NCI-H2196 (cell line): ENCODE data around the gene PNMA8B.
"Not testable (repeated sequence)": the region's sequence is repeated elsewhere in the genome, so short reads cannot be mapped to it uniquely, and the experiment has no call there.

Source experiments
- DNase-seq: peaks from one replicate; lab custom pipeline; 2025; ENCODE audit not compliant: unreplicated experiment; lab: John Stamatoyannopoulos, UW

PNMA8B gene

DNA sequence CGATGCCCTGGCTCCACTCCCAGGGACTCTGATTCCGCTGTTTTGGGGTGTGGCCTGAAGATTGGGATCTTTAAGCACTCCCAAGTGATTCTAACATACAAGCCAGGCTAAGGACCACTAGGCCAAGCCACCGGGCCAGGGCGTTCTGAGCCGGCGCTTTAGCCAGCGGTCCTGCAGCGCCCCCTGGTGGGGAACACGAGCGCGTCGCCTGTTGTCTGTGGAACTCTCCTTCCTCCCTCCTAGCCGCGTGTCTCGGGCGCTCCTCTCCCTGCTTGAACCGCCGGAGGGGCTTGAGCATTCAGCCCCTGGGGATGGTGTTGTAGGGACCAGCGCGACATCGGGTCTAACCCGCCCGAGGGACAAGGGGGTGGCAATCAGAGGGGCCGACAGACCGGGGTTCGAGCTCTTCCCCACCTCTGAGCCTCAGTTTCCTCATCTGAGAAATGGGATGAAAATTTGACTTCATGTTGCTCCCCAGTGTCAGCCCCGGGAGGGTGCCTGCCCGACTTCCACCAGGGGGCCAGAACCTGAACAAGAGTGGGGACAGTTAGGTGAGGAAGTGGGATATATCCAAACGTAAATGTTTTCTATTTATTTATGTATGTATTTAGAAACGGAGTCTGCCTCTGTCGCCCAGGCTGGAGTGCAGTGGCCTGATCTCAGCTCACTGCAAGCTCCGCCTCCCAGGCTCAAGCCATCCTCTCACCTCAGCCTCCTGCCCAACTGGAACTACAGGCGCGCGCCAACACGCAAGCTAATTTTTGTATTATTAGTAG is 18.0 kb upstream of the PNMA8B start:
- DNase-seq, result peak; percentile 84

DNA sequence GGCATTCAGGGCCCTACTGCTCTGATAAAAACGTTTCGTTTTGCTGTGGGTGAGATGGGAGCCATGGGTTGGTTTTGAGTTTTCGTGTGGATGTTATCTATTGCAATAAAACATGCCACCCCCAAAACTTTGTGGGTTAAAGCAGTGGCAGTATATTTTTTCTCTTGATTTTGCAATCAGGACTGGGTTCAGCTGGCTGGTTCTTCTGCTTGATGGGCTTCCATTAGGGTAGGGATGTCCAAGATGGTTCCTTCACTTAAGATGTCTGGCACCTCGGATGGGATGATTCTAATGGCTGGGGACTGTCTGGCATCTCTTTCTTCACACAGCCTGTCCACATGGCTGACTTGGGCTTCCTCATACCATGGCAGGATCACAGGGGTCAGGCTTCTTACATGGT is 15.6 kb upstream of the PNMA8B start:
- DNase-seq, result no peak

DNA sequence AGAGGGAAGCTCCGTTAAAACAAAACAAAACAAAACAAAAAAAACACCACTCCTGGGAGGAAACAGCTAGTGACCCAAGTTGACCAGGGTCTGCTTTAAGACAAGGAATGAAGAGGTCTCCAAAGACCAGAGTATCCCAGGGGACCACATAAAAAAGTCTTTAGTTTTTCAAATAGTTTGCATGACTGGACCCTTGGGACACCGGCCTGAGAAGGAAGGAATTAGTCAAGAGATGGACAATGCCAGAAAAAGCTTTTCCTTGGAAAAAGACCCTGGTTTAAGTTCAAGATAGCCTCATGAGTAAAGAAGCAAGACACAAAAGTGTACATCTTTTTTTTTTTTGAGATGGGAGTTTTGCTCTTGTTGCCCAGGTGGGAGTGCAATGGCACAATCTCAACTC is 12.5 kb upstream of the PNMA8B start:
- no peak for DNase-seq

DNA sequence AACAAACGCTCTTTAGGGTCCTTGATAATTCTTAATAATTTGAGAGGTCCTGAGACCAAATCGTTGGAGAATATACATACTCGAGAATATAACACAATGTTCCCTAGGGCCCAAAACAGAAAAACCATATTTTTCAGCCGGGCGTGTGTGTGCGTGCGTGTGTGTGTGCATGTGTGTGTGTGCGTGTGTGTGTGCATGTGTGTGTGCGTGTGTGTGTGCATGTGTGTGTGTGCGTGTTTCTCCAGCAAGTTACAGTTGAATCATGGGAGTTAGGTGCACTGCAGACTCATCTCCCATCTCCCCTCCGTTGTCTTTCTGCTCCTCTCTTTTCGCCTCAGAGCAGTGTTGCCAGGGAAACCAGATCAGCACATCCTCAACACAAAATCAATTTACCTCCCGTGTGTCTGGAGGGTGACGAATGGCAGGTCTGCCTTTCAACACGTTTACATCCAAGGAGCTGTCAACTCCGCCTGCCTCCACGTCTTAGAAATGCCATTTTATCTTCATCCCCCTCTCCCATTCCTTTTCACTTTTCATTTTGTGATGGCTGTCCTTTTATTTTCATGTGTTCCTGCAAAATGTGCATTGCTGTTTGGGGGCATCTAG is 8.3 kb upstream of the PNMA8B start:
- DNase-seq, result no peak

DNA sequence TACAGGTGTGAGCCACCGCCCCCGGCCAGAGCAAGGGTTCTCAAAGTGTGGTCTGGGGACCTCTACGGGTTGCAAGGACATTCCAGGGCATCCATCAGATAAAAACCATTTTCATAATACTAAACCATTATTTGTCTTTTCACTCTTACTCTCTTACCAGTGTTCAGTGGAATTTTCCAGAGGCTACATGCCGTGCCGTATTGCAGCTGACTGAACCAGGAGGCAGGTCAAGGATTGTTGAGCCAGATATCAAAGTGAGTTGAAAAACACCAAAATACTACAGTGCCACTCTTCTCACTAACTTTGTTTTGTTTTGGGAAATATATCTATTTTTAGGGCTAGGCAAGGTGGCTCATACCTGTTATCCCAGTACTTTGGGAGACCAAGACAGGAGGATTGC is 7.2 kb upstream of the PNMA8B start:
- no peak for DNase-seq

DNA sequence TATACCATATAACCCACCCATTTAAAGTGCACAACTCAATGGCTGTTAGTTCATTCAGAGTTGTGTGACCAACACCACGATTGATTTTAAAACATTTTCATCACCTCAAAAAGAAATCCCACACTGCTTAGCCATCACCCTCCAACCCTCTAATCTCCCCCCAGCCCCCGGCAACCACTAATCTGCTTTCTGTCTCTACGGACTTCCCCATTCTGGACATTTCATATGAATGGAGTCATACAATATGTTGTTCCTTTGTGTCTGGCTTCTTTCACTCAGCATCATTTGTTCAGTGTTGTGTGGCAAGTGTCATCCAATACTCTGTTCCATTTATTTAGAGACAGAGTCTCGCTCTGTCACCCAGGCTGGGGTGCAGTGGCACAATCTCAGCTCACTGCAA is 4.0 kb upstream of the PNMA8B start:
- no peak for DNase-seq

DNA sequence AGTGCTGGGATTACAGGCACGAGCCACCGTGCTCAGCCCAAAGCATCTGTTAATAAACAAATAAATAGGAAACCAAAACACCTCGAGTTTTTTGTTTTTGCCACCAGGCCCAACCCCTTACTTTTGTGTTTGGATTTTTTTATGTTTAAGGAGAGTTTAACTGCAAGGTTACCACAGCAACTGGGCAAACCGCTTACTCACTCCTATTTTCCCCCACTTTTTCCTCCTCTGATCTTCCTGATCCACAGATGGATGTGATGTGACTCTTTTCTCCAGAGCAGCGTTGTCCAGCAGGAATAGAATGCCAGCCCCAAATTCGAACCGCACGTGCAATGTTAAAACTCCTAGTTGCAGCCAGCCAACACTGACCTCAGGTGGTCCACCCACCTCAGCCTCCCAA is 2.1 kb upstream of the PNMA8B start:
- no peak for DNase-seq

DNA sequence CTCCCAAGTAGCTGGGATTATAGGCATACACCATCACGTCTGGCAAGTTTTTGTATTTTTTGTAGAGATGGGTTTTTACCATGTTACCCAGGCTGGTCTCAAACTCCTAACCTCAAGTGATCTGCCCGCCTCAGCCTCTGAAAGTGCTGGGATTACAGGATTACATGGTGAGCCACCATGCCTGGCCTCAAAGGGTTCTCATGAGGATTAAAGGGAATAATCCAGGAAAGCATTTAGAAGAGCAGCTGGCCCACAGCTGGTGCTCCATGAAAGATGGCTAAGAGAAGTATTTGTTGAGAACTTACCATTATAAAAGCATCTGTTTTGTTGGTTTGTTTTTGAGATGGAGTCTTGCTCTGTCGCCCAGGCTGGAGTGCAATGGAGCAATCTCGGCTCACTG is 1.2 kb upstream of the PNMA8B start:
- not testable (repeated sequence) for DNase-seq

DNA sequence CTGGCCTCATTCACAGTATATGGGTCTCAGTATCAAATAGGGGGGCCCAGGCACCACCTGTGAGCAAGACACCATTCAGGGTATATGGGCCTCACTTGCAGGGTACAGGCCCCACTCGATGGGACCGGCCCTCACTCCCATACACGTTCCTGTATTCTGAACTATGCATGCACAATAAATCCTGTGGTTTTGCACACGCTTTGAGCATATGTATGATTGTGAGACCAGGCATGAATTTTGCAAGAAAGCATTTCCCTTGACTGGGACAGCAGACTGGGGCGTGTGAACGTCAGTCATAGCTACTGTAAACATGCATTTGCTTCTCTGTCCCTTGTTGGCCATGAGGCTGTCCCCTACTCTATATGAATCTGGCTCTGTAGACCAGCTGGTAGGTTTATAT is 637 bp upstream of the PNMA8B start:
- no peak for DNase-seq

DNA sequence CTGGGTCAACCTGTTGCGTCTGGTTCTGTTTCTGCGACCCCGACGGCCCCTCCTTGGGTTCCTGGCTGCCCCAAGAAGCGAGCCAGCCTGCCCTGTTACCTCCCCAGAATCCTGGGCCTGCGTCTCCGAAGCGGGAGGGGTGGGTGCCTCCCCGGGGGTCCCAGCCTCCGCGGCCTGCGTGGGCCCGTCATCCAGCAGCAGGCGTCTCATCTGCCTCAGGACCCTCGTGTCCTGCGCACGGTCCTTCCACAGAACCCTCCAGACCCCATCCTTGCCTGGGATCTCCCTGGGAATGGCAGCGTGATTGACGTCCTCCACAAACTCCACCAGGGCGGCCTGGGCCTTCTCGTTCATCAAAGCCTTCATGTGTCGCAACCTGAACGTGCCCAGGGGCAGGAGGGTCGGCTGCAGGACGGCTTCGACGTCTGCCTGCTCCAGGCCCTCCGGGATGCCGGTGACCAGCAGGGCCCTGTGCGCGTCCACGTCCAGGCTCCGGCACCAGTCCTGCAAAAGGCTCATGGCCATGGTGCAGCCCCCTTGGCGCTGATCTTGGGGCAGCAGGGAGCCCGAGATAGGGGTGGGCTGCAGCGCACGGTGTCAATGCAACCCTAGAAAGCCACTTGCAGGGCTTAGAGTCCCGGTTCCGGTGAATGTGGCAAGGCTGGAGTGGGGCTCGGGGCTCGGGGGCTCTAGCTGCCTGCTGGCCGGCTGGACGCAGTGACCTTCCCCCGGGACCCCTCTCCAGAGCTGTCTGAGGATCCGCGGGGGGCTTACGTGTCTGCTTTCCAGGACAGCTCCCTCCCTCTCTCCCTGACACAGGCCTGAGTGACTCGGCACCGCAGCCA is 504 bp downstream of the PNMA8B start:
- DNase-seq, result no peak

DNA sequence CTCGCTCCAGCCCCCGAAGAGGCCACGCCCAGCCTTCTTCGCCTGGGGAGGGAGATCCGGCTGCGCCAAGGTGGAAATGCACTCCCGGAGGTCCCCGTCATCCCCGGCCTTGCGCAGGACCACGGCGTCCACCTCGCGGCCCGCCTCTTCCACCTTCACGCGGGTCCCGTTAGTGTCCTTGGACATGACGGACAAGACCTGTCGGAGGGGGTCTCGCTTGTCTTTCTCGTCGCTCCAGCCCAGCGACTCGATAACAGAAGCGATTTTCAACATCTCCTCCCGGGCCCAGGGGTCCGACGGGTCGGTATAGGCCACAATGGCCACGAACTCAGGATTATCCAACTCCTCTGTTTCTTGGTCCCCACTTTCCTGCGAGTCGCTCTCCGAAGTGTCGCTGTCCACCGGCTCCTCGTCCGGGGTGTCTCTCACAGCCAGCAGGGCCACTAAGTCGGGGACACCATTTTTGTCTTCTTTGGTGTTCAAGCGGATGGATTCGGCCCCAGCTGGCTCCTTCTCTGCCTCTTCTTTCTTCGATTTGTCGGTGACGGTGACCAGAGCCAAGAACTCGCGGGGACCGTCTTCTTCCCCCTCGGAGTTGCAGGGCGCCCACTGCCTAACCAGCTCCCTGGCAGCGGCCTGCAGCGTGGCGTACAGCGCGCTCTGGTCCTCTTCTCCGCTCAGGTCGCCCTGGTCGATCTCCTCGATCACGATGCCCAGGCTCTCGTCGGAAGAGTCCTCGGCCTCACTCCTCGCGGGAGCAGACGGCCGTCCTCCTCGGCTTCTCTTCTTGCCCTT is 1.3 kb downstream of the PNMA8B start:
- DNase-seq, result no peak

DNA sequence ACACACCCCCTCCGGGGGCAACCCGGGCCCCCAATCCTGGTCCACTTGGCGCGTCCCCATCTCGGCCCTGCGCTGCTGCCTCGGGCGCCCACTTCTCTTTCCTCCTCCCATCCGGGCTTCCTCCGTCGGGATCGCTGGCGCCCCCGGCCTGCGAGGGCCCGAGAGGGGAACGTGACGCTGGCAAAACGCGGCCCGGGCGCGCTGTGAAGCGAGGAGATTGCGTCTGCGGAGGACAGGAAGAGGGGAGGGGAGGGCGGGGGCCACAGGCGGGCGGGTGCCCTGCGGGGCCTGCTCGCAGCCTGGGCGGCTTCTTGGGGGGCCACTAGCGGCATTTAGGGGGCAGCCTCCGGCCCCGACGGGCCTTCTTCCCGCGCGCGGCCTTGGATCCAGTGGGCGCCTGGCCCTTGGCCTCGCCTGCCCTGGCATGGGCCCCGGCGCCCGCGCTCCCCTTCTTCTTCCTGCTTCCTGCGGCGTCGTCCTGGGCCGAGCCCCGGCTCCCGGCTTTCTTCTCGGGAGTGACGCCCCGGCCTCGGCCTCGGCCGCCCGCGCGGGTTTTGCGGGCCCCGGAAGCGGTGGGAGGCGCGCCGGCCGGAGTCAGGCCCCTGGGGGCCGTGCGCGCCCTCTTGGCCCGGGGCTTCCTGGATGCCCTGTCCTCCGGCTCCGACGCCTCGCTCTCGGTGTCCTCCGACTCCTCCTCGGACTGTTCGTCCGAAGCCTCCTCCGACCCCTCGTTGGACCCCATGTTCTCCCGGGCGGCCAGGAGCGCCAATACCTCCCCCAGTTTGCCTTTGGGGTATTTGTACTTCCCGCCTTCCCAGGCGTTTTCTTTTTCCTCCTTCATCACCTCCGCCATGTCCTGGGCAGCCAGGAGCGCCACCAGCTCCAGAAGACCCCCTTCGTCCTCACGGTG is 2.2 kb downstream of the PNMA8B start:
- DNase-seq, result no peak

DNA sequence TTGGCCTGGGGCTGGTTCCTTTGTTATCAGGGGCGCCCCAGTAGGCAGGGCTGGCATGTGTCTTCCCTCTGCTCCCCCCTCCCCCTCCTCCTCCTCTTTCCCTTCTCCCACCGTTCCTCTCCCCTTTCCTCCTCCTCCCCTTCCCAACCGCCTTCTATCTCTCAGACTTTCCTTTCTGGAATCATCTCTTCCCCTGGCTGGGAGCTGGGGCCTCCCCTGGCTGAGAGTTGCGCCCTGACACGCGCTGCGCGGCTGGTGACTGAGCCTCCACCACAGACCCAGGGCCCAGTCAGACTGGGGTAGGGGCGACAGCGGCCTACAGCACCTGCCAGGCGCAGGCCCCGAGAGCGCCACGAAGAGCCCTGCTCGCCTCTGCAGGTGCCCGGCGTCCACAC is 2.8 kb downstream of the PNMA8B start:
- no peak for DNase-seq

DNA sequence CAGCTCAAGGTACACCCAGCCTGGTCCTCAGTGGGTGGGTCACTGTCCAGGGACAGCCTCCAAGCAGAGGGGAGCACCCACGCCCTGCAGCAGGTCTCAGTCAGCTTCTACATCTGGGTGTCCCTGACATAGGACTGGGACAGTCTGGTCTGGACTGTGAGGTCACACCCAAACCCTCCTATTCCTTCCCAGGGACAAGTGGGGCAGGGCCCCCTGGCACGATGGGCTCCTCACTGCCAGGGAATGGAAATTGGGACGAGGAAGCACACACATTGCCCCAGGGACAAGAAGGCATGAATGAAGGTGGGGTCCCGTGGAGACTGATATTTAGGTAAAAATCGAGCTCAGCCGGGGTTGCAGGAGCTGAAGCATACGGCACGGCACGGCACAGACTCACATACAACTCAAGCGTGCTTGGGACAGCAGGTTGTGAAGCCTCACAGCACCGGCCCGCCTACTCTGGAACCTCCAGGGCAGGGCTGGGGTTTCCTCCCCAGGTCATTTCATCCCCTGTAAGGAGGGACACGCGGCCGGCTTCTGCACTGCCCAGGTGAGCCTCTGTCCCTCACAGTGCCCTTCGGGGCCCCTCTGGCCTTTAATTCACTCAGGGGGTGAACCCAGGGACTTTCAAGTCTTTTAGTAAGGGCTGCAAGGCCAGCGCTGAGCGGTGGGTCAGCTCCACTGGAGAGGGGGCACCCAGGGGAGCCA is 3.5 kb downstream of the PNMA8B start:
- DNase-seq, result no peak

DNA sequence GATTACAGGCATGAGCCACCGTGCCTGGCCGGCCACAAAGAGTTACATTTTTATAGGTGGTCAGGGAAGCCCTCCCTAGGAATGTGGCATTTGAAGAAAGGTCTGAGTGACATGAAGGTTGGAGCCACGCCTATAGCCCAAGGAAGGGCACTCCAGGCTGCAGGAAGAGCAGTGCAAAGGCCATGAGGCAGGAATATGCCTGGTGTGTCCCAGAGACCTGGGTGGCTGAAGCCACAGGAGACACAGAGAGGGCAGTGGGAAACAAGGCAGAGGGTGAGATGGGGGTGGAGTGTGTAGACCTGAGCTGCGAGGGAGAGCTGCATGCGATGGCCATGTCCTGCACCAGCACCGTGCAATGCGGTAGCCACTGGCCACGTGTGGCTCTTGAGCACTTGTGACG is 4.9 kb downstream of the PNMA8B start:
- DNase-seq, result no peak

DNA sequence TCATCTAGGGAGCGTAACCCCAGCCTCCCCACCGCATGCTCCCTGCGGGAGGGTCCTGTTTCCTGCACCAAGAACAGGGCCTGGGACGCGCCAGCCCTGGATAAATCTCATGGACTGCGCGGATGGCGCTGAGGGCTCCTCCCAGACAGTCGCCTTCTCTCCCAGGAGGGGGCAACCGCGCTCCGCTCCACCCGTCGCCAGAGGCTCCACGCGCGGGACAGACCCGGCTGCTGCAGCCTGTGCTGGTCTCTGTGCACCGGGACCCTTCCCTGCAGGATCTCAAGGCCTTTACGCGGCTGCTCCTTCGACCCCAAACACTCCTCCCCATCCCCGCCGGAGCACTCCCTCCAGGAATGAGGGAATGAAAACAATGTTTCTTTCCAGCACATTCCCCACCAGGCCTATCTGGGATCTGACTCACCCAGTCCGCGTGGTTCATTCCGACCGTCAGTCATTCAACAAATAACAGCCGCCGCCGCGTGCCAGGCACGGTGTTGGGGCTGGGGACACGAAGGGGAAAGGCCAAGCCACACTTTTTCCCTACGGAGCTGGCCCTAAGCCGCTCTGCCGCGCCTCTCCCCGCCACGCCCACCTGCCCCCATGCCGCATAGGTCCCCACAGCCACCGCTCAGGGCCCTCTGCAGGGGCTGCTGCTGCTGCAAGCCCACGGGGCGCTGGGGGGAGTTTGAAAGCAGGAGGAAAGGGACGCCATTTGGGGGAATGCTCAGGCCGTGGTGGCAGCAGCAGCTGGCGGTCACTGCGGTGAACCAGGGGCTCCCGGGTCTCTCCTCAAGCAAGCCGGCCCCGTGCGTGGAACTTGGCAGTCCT is 6.0 kb downstream of the PNMA8B start:
- no peak for DNase-seq

DNA sequence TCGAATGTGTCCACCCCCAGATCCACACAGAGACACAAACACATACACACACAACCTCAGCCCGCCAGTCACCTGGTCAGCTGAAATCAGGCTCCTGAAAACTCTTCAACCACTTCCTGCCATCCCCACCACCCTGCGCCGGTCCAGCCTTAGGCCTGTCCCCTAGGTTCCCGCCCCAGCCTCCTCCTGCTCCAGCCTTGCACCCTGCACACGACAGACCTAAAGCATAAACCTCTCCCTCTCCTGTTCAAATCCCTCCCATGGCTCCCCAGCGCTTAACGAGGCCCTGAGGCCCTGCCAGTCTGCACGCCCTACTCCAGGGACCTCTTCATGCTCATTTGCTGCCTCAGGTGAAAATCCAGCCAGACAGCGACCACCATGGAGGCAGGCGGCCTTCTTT is 7.1 kb downstream of the PNMA8B start:
- DNase-seq, result no peak

DNA sequence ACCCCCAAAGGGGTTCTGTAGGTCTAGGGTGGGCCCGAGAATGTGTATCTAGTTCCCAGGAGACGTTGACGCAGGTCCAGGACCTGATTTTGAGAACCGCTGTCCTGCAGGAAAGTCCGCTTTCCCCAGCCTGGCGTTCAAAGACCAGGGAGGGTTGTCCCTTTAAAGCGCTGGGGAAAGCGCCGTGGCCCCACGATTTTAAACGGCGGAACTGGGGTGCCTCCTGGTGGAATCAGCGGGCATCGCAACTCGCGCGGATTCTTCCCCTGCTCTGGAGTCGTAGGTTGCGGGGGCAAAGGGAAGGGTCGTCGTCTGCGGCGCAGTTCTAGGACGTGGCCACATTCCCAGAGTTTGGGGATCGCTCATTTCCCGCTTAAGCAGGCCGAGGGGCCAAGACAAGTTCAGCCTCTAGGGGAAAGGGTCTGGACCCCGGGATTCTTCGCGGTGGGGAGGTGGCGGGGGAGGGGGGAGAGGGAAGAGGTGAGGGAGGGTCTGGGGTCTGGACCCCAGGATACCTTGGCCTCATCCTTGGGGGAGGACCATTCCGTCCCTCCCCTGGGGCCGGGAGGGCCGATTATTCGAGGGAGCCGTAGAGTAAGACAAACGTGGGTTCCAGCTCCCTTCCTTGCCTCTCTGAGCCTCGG is 7.7 kb downstream of the PNMA8B start:
- peak; percentile 76 for DNase-seq
